HUDEP-2 (cell line): Measurements from ENCODE around the gene KCNK10.
"Not testable (repeated sequence)": the region's sequence is repeated elsewhere in the genome, so short reads cannot be mapped to it uniquely, and the experiment has no call there.

Source experiments
- DNase-seq, 76 experiments: peaks; one replicate each; lab custom pipeline; 2025; ENCODE audit not compliant: unreplicated experiment in 76 of 76; lab: John Stamatoyannopoulos, UW

The KCNK10 gene

DNA sequence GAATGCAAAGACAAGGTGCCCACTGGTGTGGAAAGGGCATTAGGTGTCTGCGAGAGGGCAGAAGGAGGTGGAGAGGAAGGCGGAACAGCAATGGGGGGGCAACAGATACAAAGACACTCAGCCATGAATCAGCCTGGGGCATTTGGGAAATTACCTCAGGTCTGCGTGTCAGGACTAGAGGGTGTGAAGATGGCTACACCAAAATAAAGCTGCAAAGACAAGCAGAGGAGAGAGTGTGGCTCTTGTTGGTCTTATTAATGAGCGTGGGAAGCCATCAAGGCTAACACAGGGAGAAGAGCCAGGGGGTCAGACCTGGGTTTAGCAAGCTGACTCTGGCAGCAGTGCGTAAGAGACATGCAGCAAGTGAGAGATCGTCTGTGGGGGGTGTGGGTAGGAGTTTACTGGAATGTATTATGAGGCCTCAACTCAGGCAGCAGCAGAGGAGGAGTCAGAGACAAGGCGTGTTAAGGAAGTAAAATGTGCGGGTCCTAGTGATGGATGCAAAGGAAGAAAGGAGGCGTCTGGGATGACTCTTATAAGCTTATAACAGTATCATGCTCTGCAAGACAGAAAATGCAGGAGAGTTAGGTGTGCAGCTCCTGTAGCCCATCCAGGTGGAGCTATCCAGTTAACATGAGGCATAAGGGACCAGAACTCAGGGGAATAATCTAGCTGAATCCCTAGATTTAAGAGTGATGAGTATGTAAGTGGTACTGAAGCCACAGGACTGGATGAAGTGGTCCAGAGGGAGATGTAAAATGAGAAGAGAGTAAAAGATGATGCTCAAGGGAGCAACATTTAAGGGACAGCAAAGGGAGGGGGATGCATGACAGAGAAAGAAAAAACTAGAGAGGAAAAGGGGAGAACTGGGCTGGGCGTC lies 50.4 kb downstream of the KCNK10 start:
- no peak for DNase-seq

DNA sequence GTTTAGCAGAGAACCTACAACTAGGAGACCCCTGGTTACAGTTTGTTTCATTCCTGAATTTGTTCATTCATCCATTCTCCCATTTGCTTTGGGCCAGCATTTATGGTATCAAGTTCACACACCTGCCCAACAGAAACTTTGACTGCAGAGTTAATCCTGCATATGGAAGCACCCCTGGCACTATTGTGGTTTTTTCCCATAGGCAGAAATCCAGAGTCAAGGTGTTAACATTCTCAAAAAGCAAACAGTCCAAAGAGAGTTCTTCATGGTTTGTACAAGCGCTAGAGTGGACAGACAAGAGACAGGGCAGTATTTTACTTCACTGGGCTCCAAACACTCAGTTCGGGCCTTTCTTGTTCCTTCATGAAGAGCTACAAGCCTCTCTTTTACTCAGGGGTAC lies 51.9 kb downstream of the KCNK10 start:
- no peak for DNase-seq

DNA sequence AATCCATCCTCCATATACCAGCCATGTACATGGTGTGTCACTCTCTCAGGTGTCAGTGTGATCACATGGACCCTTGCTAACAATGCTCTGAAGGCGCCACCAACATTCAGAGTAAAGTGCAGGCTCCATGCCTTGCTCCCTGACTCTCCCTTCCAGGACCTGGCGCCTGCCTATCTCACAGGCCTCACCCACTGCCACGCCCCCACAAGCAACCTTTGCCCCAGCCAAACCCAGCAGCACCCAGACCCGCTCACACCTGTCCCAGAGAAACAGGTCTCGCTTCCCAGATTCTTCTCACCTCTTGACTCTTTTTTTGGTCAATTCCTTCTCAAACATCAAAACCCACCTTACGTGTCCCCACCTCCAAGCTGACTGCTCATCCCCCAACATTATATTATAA lies 52.3 kb downstream of the KCNK10 start:
- no peak for DNase-seq

DNA sequence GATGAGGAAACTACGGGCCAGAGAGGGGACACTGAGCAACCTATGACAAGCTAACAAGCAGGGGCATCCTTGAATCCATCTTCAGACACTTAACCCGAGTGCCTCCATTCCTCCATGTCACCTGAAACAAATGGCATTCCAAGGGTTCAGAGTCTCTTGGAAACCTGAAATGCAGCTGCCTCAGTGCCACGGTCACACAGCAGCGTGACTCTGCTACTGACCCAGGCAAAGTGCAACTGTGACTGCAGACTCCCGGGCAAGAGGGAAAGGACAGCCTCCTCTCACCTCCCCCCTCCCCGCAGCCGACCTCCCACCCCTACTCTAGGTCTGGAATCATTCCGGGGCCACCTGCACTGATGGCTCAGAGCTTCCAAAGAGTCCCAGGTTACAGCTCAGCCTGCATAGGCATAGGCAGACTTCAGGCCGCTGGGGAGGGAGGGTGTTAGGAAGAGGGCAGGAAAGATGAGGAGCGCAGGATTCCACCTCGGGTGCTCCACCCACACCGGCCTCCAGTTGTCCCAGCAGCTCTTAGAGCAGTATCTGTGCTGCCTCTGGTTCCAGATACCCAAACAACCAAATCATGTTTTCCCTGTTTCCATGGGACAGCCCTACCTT lies 53.2 kb downstream of the KCNK10 start:
- no peak for DNase-seq

DNA sequence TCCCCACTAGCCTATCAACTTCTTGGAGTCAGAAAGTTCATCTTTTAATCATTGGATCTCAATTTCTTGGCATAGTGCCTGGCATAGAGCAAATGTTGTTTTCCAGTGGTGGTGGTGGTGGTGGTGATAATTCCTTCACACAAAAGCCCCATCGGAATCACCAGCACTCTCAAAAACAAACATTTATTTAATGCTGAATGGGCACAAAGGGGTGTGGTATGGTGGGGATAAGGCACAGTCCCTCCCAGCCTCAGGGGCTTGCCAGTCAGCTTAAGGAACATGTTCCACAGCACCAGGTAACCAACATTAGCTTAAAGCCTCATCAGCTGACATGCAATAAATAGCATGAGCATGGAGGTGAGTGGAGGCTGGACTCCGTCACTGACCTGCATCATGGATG lies 56.6 kb downstream of the KCNK10 start:
- no peak for DNase-seq

DNA sequence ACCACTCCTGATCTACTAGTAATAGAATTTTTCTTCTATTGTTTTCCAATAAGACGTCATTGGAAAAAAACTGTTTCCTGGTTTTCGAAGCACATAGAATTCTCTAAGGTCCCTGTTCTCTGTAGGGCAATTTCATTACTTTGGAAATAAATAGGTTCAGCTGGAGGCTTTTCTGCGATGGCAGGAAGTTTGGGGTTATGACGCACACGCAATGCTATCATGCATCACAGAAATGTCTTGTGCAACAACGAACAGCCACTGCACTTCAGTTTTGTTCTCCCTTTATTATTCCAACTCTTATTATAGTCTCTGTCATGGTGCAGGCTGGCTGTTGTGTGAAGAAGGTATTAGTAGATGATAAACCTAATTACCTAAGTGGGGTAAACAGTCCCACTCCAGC lies 59.0 kb downstream of the KCNK10 start:
- no peak for DNase-seq

DNA sequence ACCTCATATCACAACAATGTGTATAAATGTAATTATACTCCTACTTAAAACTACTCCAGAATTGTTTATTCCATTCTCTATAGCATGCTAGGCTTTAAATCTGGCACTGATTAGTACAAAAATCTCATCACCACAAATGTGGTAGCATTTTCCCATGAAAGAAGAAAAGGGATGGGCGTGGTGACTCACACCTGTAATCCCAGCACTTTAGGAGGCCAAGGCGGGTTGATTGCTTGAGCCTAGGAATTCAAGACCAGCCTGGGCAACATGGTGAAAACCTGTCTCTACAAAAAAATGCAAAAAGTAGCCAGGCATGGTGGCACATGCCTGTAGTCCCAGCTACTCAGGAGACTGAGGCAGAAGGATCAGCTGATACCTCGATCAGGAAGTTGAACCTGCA lies 61.8 kb downstream of the KCNK10 start:
- not testable (repeated sequence) for DNase-seq

GRCh38 chr14:88258021-88258420 lies 65.0 kb downstream of the KCNK10 start:
- no peak for DNase-seq

DNA sequence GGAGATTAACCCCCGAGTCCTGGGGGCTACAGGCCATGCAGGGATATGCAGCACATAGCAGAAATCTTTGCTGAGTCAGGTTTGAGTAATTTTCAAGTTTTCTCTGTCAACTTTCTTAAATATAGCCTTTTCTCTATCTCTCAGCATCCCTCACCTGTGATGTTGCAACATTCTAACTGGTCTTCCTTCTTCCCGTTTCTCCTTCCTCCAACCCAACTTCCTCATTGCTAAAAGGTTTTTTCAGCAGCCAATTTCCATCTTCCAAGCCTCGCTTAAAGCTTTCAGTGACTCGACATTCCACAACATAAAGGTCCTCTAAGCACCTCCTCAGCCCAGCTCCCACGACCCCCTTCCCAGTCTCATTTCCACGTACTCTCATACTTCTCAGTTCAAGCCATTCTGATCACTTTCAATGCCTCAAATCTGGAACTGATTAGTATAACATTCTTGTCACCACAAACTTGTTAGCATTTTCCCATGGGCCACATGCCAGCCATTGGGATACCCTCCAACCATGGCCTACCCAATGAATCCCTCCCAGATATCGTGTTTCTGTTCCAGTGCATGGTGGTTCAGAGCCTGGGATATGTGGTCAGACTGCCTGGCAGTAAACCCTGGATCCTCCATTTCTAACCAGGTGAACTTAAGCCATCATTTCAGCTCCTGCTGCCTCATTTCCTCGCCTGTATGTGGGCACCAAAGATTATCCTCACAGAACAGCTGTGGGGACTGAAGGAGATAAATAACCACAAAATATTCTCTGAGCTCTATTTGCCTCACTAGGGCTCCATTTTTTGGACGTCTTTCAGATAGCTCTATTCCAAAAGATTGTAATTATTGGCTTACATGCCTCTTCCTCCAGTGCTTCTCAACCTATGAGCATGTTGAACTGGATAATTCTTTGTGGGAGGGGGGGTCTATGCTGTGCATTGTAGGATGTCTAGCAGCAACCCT lies 65.8 kb downstream of the KCNK10 start:
- DNase-seq: no peak

GRCh38 chr14:88255798-88256197 lies 67.3 kb downstream of the KCNK10 start:
- DNase-seq: no peak

- DNase-seq: no peak
Measured at GRCh38 chr14:88255196-88255595, 67.9 kb downstream of the KCNK10 start.

DNA sequence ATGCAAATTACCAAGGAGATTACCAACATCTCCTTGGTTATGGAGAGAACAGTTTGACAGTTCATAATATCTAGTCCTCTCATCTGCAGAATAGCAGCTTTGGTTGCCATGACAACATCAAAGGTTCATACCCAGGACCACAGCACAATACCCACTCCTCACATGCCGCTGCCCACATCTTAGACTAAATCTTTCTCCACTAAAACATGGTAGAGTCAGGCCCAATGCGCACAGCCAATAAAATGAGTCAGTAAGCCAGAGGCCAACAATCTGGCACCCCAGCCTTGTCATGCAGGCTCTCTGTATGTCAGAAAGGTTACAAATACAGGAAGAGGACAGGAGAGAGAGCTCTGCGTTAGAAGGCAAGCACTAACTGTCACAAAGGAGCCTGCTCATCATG lies 70.6 kb downstream of the KCNK10 start:
- DNase-seq: no peak

DNA sequence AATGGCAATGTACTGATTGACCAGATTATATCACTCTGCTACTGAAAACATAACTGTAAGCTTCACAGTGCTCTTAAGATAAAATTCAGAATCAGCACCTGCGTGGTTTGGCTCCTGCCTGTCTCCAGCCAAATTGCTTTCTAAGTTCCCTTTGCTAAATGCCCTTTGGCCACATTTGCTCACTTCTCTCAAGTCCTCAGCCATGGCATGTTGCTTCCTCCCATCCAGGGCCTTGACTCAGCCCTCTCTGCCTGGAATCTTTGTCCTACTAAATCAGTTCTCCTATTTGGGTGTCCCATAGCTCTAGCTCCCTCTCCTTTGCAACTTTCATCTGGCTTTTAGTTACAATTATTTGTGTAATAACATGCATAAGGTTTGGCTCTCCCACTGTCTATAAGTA lies 71.4 kb downstream of the KCNK10 start:
- no peak for DNase-seq

- no peak for DNase-seq
Measured at GRCh38 chr14:88249266-88249665, 73.8 kb downstream of the KCNK10 start.

GRCh38 chr14:88248606-88249005 lies 74.5 kb downstream of the KCNK10 start:
- DNase-seq: peak in 3 of 76 experiments; percentile 3 to 8 (median 6)

GRCh38 chr14:88247228-88247627 lies 75.8 kb downstream of the KCNK10 start:
- DNase-seq: no peak

DNA sequence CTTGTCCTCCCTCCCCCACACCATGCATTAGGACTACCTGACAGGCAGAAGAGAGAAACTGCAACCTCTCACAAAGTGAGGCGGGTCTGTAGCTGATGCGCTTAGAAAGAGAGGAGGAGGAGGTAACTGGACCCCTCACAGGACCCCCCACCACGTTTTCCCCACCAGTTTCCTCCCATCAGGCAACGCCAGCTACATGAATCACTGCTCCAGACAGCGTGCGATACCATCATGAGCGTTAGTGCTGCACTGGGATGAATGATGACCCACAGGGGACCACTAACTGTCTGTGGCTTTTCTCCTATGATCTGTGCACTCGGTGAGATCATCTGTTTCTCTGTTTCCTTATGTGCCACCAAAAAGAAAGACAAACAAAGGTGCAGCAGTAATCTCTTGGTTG lies 77.7 kb downstream of the KCNK10 start:
- no peak for DNase-seq

DNA sequence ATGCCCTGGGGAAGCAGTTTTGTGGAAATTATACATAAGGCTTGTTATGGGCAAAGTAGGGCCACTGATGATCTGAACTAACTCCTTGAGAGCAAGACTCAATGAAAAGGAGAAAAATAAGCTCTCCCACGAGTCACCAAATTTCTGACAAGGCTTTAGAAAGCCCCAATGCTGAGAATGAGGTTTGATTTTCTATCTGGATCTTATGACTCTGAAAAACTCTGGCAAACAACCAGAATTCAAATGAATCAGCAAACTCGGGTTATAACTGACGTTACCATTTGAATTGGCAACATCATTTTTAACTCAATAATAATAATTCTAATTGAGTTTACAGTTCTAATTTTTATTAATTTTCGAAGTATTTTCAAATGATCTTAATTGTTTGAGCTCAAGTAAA lies 79.1 kb downstream of the KCNK10 start:
- DNase-seq: no peak

DNA sequence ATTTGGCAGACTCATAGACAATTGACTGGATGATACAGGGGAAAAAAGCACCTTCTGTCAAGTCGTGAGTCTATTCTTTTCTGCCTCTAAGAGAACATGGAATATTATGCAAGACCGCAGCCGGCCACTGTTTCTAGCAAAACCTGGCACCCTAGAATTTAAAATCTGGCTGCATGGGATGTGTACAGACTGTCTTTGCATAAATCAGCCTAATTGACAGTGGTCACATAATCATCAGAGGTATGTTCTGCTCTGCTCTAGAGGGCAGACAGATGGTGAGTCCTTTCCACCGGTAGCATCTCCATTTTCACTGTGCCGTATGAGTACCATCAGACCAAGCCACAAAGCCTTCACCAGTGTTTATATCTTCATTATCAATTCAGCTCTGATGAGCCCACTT lies 80.6 kb downstream of the KCNK10 start:
- no peak for DNase-seq

DNA sequence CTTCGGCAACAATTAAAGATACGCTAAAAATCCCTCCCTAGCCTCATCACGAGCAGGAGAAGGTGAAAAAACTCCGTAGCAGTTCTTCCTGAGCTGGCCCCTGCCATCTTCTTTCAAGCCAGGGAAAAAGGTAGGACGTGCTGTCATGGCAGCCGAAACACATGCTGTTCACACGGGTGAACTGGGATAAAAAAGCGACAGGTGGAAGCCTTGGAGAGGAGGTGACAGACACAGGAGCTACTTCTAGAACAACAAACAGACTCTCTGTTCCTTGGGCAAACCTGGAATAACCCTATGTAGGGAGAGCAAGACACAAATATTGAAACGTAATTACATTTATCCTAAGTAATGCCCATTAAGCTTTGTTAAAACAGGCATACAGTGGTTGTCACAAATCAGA lies 81.3 kb downstream of the KCNK10 start:
- DNase-seq: no peak

DNA sequence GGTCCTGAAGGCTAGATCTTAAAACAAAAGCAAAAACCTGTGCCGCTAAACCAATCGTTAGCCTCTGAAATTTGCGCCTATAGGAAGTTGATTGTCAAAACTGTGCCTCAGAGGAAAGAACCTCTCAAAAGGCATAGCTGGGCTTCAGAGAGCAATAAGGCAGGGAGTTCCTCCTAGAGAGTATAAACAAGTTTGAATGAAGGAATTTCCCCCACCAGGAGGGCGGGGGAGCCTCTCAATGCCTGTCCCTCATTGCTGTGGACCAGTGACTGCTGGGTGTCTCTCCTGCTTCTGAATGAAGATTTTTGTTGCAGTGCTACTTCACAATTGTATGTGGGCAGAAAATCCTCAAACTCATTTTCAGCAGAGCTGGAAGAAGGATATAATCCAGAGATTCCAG lies 88.6 kb downstream of the KCNK10 start:
- no peak for DNase-seq
